ENCODE measurements around the gene INSYN1.

GRCh38 chr15:73758461-73758860, 5.3 kb upstream of the INSYN1 start:
- TF ChIP-seq, protein P1, sequence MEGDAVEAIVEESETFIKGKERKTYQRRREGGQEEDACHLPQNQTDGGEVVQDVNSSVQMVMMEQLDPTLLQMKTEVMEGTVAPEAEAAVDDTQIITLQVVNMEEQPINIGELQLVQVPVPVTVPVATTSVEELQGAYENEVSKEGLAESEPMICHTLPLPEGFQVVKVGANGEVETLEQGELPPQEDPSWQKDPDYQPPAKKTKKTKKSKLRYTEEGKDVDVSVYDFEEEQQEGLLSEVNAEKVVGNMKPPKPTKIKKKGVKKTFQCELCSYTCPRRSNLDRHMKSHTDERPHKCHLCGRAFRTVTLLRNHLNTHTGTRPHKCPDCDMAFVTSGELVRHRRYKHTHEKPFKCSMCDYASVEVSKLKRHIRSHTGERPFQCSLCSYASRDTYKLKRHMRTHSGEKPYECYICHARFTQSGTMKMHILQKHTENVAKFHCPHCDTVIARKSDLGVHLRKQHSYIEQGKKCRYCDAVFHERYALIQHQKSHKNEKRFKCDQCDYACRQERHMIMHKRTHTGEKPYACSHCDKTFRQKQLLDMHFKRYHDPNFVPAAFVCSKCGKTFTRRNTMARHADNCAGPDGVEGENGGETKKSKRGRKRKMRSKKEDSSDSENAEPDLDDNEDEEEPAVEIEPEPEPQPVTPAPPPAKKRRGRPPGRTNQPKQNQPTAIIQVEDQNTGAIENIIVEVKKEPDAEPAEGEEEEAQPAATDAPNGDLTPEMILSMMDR (conservative IDR thresholded peaks at IDR 0.05; ENCODE audit: low read length) = no peak
- TF ChIP-seq EZH2phosphoT487 (IDR thresholded peaks at IDR 0.05; ENCODE audit: borderline replicate concordance, low read depth, low read length) = no peak
